Esophagus squamous epithelium (tissue), 5 donors: ENCODE data around the gene MYO16. TPM values are rescaled to one million over a fixed set of nuclear protein-coding genes. Genes with fewer than 3 reads are reported as not detected.

Source experiments
- DNase-seq: peaks from one replicate; lab custom pipeline; 2025; lab: John Stamatoyannopoulos, UW
- H3K27ac ChIP-seq, 4 donors: fragments of 200-600 bp; sonication (generic); one replicate each; pipeline ENCODE4 v1.5.1; 2016 to 2019; ENCODE audit warnings: mild to moderate bottlenecking in 1 of 4
- H3K27me3 ChIP-seq, 4 donors: fragments of 200-600 bp; sonication (generic); 1 replicate in 3 of 4; 2 replicates in 1 of 4; pipeline versions ENCODE4 v1.5.1 to v1.6.0; 2017 to 2021; ENCODE audit warnings: antibody characterized with exemption in 1 of 4
- H3K36me3 ChIP-seq, 3 donors: fragments of 200-600 bp; sonication (generic); one replicate each; pipeline ENCODE4 v1.5.1; 2016 to 2019
- H3K4me1 ChIP-seq, 3 donors: fragments of 200-600 bp; sonication (generic); one replicate each; pipeline ENCODE4 v1.5.1; 2017 to 2019
- H3K4me3 ChIP-seq, 4 donors: fragments of 200-600 bp; sonication (generic); 1 replicate in 3 of 4; 2 replicates in 1 of 4; pipeline ENCODE4 v1.5.1; 2016 to 2019; ENCODE audit warnings: mild to moderate bottlenecking in 2 of 4, moderate library complexity in 1 of 4
- H3K9me3 ChIP-seq, 3 donors: fragments of 200-600 bp; sonication (generic); one replicate each; pipeline ENCODE4 v1.5.1; 2016 to 2019
- POLR2A ChIP-seq, 4 donors: fragments of 450-650 bp; IDR thresholded peaks; one replicate each; pipeline ENCODE4 v1.6.1; 2017; ENCODE audit warnings: antibody characterized with exemption in 4 of 4, mild to moderate bottlenecking in 4 of 4, moderate library complexity in 3 of 4
- WGBS, 2 donors: methylation state at CpG; one replicate each; pipeline ENCODE4 v1.1.5; 2018; 5-methylcytosine and 5-hydroxymethylcytosine counted together
- intact Hi-C: fragments of 100-400 bp; cut with DNase I; formaldehyde crosslinking; loops from one replicate; pipeline ENCODE4 v1.15.0; 2022
- total RNA-seq, 4 donors: library from RNA; depleted of rRNA; stranded (reverse); fragments of >200 nt; gene quantifications; one replicate each; pipeline ENCODE4 v1.1.0, GENCODE V29; 2016
- TF ChIP-seq, protein P1 (sequence below), 6 experiments: fragments of 450-650 bp in 4 of 6; fragments of 200-600 bp in 2 of 6; sonication (generic) in 2 of 6; IDR thresholded peaks; one replicate each; pipeline ENCODE4 v1.5.1; 2016 to 2019; ENCODE audit warnings: antibody characterized with exemption in 6 of 6, mild to moderate bottlenecking in 4 of 6, moderate library complexity in 4 of 6
- donor health status: DM: yes; HTN: yes; CAD: no.

Gene MYO16
- total RNA-seq, 4 donors from 2014 or later = 0.09 to 2.1 TPM; not detected in 2

DNA sequence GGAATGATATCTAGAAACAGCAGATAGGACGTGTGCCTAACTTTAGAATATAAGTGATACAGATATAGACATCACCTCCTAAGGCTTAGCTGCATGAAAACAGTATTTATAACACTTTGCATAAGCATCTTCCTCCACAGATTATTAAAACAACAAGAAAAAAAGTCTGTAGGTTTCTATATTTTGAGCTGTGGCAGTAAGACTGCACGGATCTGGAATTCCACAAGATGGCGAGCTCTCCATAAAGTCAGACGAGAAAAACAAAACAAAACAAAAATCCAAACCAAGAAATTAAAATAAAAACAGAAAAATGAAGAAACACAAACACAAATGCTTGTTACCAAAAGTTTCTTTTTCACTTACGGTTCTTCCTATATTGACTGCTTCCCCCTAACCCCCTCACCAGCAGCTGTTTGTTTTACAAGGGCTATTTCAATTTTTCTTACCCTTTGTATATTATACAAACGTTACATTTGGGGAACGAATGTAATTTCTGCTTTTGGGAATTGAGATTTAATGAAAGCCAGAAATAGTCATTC lies 285.8 kb downstream of the MYO16 start:
- no peak for DNase-seq
- no peak for TF ChIP-seq POLR2A (IDR thresholded peaks at IDR 0.05)
- TF ChIP-seq, protein P1, sequence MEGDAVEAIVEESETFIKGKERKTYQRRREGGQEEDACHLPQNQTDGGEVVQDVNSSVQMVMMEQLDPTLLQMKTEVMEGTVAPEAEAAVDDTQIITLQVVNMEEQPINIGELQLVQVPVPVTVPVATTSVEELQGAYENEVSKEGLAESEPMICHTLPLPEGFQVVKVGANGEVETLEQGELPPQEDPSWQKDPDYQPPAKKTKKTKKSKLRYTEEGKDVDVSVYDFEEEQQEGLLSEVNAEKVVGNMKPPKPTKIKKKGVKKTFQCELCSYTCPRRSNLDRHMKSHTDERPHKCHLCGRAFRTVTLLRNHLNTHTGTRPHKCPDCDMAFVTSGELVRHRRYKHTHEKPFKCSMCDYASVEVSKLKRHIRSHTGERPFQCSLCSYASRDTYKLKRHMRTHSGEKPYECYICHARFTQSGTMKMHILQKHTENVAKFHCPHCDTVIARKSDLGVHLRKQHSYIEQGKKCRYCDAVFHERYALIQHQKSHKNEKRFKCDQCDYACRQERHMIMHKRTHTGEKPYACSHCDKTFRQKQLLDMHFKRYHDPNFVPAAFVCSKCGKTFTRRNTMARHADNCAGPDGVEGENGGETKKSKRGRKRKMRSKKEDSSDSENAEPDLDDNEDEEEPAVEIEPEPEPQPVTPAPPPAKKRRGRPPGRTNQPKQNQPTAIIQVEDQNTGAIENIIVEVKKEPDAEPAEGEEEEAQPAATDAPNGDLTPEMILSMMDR (IDR thresholded peaks at IDR 0.05) = peak in 5 of 6 experiments; percentile 28 to 63 (median 57)
- 16 to 18% methylated on average over 7 of the region's 7 CpGs for WGBS, 2 donors
- Histone ChIP-seq H3K27me3 (no peaks in the 10 kb centered on the region), H3K36me3 (no peaks in the 10 kb centered on the region), H3K4me1 (peaks cover 11 to 40% (median 27%) of the 10 kb centered on the region in 3 donors), H3K4me3 (peak overlapping the region in 3 of 4 donors; percentile 5 to 46 (median 18)), H3K27ac (peak overlapping the region; percentile 76 to 92 (median 88)), H3K9me3 (no peaks in the 10 kb centered on the region)
- intact Hi-C loops = no loop called here

DNA sequence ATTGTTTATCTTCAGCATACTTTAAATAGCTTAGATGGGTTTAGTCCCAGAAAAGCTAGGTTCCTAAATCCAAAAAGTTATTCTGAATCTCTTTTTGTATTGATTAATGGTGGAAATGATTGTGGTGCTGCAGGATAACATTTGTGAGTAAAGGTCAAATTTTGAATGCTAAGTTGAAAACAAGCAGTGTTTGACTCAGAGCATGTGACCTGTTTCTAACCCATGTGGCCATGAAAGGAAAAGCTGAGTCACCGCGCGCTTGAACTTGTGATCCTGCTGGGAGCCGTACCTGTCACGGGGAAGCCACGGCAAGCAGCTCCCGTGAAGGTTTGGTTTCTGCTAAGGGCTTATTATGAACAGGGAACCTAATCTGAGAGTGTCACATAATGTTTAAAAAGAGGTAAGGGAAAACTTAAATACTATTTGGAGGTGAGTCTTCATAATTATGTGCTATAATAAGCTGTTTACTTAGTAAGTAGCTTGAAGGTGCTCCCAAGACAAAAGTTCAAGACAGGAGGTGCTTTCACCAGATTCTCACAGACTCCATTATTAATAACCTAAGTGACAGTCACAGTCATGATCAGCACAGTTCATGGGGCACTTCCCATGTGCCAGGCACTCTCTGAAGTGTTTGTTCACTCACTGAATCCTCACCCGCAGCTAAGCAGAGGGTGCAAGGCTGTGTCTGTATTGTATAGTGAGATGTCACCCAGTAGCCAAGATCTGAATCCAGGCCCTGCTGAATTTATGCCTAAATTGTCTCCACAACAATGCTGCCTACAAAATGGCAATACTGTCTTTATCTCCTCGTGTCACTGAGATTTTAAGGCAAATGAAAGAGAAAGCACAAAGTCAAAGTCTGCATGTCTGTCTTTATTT lies 286.5 kb downstream of the MYO16 start:
- DNase-seq = peak; percentile 15
- Histone ChIP-seq H3K36me3 (no peaks in the 10 kb centered on the region), H3K4me1 (peaks cover 11 to 43% (median 27%) of the 10 kb centered on the region in 3 donors), H3K4me3 (peak overlapping the region in 3 of 4 donors; percentile 5 to 46 (median 18)), H3K27me3 (no peaks in the 10 kb centered on the region), H3K9me3 (no peaks in the 10 kb centered on the region), H3K27ac (peak overlapping the region; percentile 76 to 92 (median 88))
- intact Hi-C loops = no loop called here
- TF ChIP-seq, protein P1 (IDR thresholded peaks at IDR 0.05) = no peak
- TF ChIP-seq POLR2A (IDR thresholded peaks at IDR 0.05) = no peak
- 15 to 17% methylated on average over 9 of the region's 9 CpGs for WGBS, 2 donors

DNA sequence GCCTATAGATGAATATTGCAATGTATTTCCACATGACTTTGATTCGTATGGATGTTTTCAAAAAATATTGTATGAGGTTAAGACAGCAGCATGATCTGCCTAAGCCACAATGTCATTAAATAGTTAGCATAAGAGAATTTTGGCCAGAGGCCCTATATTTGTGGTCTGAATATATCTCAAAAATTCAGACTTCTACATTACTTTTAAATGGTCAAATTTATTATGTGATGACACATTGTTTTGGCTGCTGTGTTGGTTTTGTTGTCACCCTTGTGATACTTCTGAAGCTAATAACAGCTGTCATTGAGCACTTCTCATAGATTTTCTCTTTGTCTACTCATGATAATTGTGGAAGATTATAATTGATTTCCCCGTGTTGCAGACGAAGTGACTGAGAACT lies 288.2 kb downstream of the MYO16 start:
- DNase-seq = no peak
- H3K4me3 ChIP-seq = no peak overlapping the region
- H3K4me1 ChIP-seq = peaks cover 11 to 43% (median 27%) of the 10 kb centered on the region in 3 donors
- no peaks in the 10 kb centered on the region for H3K9me3 ChIP-seq
- intact Hi-C loops = no loop called here
- no peak for TF ChIP-seq POLR2A (IDR thresholded peaks at IDR 0.05)
- TF ChIP-seq, protein P1 (IDR thresholded peaks at IDR 0.05) = no peak
- H3K27me3 ChIP-seq = no peaks in the 10 kb centered on the region
- peak overlapping the region in 1 of 4 donors; percentile 92 for H3K27ac ChIP-seq
- WGBS, 2 donors = 72 to 80% methylated on average over 3 of the region's 3 CpGs
- H3K36me3 ChIP-seq = no peaks in the 10 kb centered on the region

DNA sequence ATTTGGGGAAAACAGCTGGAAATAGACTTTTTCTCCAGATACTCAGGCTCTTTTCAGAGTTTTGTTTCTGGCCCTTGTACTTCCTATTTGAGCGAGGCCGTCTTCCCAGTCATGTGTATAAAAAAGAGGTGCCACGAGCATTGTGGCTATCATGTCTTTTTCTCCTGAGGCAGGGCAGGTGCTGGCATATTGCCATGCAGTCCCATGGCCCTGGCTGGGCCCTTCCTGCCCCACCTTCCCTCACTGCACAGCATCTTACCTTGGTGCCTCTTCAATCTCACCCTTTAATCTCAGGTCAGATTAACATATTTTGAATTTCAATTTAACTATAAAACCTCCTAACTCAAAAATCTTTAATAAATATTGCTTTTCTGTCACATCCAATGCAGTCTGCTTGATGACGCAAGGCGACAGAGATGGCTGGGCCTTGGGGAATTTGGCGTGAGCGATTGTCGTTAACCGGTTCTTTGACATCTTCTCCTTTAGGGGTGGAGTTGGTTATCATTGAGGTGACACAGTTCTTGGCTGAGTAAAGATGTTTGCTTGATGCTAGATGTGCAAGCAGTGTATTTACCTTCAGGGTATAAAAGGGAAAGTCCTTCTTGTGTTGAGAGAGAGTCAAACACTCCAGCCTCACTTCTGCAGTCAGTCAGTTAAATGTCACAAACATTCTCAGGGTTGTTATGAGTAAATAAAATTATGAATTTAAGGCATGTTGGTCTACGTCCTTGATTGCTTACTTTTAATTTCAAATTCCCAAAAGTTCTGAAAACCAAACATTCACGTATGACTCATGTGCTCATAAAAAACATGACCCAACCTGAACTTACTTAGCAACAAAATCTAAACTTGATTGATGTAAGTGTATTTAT lies 289.9 kb downstream of the MYO16 start:
- Histone ChIP-seq H3K27me3 (no peaks in the 10 kb centered on the region), H3K27ac (peak overlapping the region; percentile 42 to 81 (median 69)), H3K36me3 (no peaks in the 10 kb centered on the region), H3K9me3 (no peaks in the 10 kb centered on the region), H3K4me1 (peaks cover 11 to 43% (median 27%) of the 10 kb centered on the region in 3 donors), H3K4me3 (no peak overlapping the region)
- intact Hi-C loops = no loop called here
- TF ChIP-seq, protein P1 (IDR thresholded peaks at IDR 0.05) = no peak
- no peak for TF ChIP-seq POLR2A (IDR thresholded peaks at IDR 0.05)
- DNase-seq = no peak
- WGBS, 2 donors = 35 to 46% methylated on average over 11 of the region's 11 CpGs
